Neural progenitor cell (in vitro differentiated cells): ENCODE results near the gene JAK1.

Experiments
- EZH2 ChIP-seq: fragments of 200-600 bp; sonication (generic); IDR thresholded peaks from 2 replicates; pipeline ENCODE4 v1.6.1; 2017; ENCODE audit warnings: antibody characterized with exemption, mild to moderate bottlenecking, moderate library complexity
- TF ChIP-seq, protein P1 (sequence below): fragments of 200-600 bp; sonication (generic); IDR thresholded peaks from 2 replicates; pipeline ENCODE4 v1.5.1; 2017; ENCODE audit warnings: antibody characterized with exemption, mild to moderate bottlenecking

DNA sequence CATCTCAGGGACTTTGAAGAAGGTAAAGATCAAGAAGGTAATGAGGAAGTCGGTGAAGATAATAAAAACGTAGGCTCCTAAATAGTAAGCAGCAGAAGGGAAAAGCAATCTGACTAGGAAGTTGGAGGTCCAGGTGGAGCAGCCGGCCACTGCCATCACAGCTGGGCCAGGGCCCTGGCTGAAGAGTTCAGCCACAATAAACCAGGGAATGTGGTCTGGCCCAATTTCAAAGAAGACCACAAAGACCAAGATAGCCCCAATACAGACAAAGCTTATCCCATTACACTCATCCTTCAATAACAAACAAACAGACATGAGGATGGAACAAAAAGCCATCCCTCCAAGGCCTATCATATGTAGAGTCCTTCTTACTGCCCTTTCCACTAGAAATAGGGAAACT, 18.4 kb upstream of the JAK1 start:
- TF ChIP-seq EZH2: no peak
- TF ChIP-seq, protein P1, sequence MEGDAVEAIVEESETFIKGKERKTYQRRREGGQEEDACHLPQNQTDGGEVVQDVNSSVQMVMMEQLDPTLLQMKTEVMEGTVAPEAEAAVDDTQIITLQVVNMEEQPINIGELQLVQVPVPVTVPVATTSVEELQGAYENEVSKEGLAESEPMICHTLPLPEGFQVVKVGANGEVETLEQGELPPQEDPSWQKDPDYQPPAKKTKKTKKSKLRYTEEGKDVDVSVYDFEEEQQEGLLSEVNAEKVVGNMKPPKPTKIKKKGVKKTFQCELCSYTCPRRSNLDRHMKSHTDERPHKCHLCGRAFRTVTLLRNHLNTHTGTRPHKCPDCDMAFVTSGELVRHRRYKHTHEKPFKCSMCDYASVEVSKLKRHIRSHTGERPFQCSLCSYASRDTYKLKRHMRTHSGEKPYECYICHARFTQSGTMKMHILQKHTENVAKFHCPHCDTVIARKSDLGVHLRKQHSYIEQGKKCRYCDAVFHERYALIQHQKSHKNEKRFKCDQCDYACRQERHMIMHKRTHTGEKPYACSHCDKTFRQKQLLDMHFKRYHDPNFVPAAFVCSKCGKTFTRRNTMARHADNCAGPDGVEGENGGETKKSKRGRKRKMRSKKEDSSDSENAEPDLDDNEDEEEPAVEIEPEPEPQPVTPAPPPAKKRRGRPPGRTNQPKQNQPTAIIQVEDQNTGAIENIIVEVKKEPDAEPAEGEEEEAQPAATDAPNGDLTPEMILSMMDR: no peak
